ENCODE data around the gene NHSL2.

The NHSL2 gene

GRCh38 chrX:72114807-72115206 lies 204.2 kb downstream of the NHSL2 start:
- DNase-seq: no peak

GRCh38 chrX:72115380-72115779 lies 204.7 kb downstream of the NHSL2 start:
- DNase-seq: no peak

GRCh38 chrX:72117636-72118210 lies 207.1 kb downstream of the NHSL2 start:
- DNase-seq: no peak

GRCh38 chrX:72120837-72121236 lies 210.2 kb downstream of the NHSL2 start:
- DNase-seq: no peak

GRCh38 chrX:72121383-72121782 lies 210.7 kb downstream of the NHSL2 start:
- DNase-seq: peak; percentile 74

GRCh38 chrX:72122621-72123337 lies 212.1 kb downstream of the NHSL2 start:
- DNase-seq: no peak

GRCh38 chrX:72123471-72124185 lies 213.0 kb downstream of the NHSL2 start:
- DNase-seq: no peak

GRCh38 chrX:72124540-72125201 lies 214.0 kb downstream of the NHSL2 start:
- DNase-seq: no peak

- DNase-seq: no peak
Observed at GRCh38 chrX:72125331-72126047, 214.8 kb downstream of the NHSL2 start.

GRCh38 chrX:72126048-72126415 lies 215.4 kb downstream of the NHSL2 start:
- DNase-seq: no peak

GRCh38 chrX:72126539-72127140 lies 216.0 kb downstream of the NHSL2 start:
- peak; percentile 92 for DNase-seq

- DNase-seq: no peak
Observed at GRCh38 chrX:72127332-72127731, 216.7 kb downstream of the NHSL2 start.

- no peak for DNase-seq
Observed at GRCh38 chrX:72128183-72128834, 217.7 kb downstream of the NHSL2 start.

- peak; percentile 66 for DNase-seq
Observed at GRCh38 chrX:72128881-72129280, 218.2 kb downstream of the NHSL2 start.

GRCh38 chrX:72129661-72130060 lies 219.0 kb downstream of the NHSL2 start:
- no peak for DNase-seq

GRCh38 chrX:72130156-72130761 lies 219.6 kb downstream of the NHSL2 start:
- DNase-seq: no peak

- DNase-seq: no peak
Observed at GRCh38 chrX:72130762-72131250, 220.2 kb downstream of the NHSL2 start.

- peak; percentile 84 for DNase-seq
Observed at GRCh38 chrX:72131317-72132294, 221.0 kb downstream of the NHSL2 start, which contains the start of gene RTL5. RTL5 (minus strand) TSS chrX:72131915.

GRCh38 chrX:72132456-72132855 lies 221.8 kb downstream of the NHSL2 start:
- DNase-seq: no peak

Data from activated effector memory CD4-positive, alpha-beta T cell treated with anti-CD3 and anti-CD28 coated beads, Interleukin-2, amount 50 U/mL, for 16 hours (primary cell).